Measurements from ENCODE around the gene EMX2. TPM values are rescaled to one million over a fixed set of nuclear protein-coding genes. Genes with fewer than 3 reads are reported as not detected.

Gene EMX2
- total RNA-seq, 1 experiment from 2014 or later: not detected

DNA sequence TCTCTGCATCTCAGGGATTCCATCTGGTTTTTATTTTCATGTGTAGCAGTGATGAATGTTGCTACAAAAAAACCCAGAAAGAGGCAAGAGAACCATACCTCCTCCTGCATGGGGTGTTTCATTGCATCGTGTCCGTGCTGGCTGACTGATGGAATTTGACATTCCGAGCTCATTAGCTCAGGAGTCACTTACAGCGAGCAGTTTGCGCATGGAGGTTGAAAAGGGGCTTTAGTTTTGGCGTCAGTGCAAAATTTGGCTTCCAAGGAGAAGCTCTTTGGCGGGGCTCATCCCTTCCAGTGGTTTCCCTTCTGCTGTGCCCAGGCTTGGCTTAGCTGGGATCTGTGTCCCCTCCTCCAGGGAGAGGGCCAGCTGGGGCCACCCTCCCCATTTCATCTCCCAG, 25.8 kb downstream of the EMX2 start:
- POLR2A ChIA-PET: no interaction called here
- no peak overlapping the region for H3K4me3 ChIP-seq (replicated peaks in 1 of 2; ENCODE audit: low read depth in 1 of 2, low read length in 2 of 2)
- RAD21 ChIA-PET (ENCODE audit: low non-redundant PET in 1 of 2, low total read pairs in 2 of 2, uncharacterized antibody in 2 of 2, unreplicated experiment in 2 of 2): no interaction called here
- intact Hi-C loops (cut with micrococcal nuclease): no loop called here
- H3K4me1 ChIP-seq (ENCODE audit: control insufficient read depth in 1 of 2, insufficient read depth in 2 of 2, low read length in 2 of 2): no peaks in the 10 kb centered on the region
- no peak overlapping the region for H2AFZ ChIP-seq (ENCODE audit: low read depth, low read length, poor library complexity, severe bottlenecking)
- TF ChIP-seq, protein P1, sequence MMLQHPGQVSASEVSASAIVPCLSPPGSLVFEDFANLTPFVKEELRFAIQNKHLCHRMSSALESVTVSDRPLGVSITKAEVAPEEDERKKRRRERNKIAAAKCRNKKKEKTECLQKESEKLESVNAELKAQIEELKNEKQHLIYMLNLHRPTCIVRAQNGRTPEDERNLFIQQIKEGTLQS (IDR thresholded peaks at IDR 0.05): no peak
- no peak for TF ChIP-seq POLR2AphosphoS5 (IDR thresholded peaks at IDR 0.05; ENCODE audit: low read depth, low read length)
- TF ChIP-seq, protein P2, sequence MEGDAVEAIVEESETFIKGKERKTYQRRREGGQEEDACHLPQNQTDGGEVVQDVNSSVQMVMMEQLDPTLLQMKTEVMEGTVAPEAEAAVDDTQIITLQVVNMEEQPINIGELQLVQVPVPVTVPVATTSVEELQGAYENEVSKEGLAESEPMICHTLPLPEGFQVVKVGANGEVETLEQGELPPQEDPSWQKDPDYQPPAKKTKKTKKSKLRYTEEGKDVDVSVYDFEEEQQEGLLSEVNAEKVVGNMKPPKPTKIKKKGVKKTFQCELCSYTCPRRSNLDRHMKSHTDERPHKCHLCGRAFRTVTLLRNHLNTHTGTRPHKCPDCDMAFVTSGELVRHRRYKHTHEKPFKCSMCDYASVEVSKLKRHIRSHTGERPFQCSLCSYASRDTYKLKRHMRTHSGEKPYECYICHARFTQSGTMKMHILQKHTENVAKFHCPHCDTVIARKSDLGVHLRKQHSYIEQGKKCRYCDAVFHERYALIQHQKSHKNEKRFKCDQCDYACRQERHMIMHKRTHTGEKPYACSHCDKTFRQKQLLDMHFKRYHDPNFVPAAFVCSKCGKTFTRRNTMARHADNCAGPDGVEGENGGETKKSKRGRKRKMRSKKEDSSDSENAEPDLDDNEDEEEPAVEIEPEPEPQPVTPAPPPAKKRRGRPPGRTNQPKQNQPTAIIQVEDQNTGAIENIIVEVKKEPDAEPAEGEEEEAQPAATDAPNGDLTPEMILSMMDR (IDR thresholded peaks at IDR 0.05 in 2 of 3, conservative IDR thresholded peaks at IDR 0.05 in 1 of 3; ENCODE audit: borderline replicate concordance in 1 of 3, insufficient read depth in 1 of 3, low read depth in 2 of 3, low read length in 2 of 3): no peak
- TF ChIP-seq FOSL1 (IDR thresholded peaks at IDR 0.05; ENCODE audit: low read depth): no peak
- TF ChIP-seq RAD21 (IDR thresholded peaks at IDR 0.05; ENCODE audit: low read depth): no peak
- no peak for TF ChIP-seq CBX3 (IDR thresholded peaks at IDR 0.05; ENCODE audit: low read depth)
- no peak for TF ChIP-seq POLR2A (IDR thresholded peaks at IDR 0.05; ENCODE audit: borderline replicate concordance, extremely low read depth, insufficient read depth, insufficient read length)
- TF ChIP-seq EZH2phosphoT487 (IDR thresholded peaks at IDR 0.05; ENCODE audit: borderline replicate concordance): no peak
- no peak for TF ChIP-seq EGR1 (IDR thresholded peaks at IDR 0.05; ENCODE audit: low read depth)
- TF ChIP-seq SIN3A (IDR thresholded peaks at IDR 0.05; ENCODE audit: low read depth): no peak
- TF ChIP-seq ZNF274 (IDR thresholded peaks at IDR 0.05; ENCODE audit: low read depth, low read length): no peak
- TF ChIP-seq, protein P3, sequence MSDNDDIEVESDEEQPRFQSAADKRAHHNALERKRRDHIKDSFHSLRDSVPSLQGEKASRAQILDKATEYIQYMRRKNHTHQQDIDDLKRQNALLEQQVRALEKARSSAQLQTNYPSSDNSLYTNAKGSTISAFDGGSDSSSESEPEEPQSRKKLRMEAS (IDR thresholded peaks at IDR 0.05): no peak
- no peak for TF ChIP-seq JUND (IDR thresholded peaks at IDR 0.05)
- TF ChIP-seq, protein P4, sequence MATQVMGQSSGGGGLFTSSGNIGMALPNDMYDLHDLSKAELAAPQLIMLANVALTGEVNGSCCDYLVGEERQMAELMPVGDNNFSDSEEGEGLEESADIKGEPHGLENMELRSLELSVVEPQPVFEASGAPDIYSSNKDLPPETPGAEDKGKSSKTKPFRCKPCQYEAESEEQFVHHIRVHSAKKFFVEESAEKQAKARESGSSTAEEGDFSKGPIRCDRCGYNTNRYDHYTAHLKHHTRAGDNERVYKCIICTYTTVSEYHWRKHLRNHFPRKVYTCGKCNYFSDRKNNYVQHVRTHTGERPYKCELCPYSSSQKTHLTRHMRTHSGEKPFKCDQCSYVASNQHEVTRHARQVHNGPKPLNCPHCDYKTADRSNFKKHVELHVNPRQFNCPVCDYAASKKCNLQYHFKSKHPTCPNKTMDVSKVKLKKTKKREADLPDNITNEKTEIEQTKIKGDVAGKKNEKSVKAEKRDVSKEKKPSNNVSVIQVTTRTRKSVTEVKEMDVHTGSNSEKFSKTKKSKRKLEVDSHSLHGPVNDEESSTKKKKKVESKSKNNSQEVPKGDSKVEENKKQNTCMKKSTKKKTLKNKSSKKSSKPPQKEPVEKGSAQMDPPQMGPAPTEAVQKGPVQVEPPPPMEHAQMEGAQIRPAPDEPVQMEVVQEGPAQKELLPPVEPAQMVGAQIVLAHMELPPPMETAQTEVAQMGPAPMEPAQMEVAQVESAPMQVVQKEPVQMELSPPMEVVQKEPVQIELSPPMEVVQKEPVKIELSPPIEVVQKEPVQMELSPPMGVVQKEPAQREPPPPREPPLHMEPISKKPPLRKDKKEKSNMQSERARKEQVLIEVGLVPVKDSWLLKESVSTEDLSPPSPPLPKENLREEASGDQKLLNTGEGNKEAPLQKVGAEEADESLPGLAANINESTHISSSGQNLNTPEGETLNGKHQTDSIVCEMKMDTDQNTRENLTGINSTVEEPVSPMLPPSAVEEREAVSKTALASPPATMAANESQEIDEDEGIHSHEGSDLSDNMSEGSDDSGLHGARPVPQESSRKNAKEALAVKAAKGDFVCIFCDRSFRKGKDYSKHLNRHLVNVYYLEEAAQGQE (IDR thresholded peaks at IDR 0.05; ENCODE audit: low read depth): no peak
- TF ChIP-seq, protein P5, sequence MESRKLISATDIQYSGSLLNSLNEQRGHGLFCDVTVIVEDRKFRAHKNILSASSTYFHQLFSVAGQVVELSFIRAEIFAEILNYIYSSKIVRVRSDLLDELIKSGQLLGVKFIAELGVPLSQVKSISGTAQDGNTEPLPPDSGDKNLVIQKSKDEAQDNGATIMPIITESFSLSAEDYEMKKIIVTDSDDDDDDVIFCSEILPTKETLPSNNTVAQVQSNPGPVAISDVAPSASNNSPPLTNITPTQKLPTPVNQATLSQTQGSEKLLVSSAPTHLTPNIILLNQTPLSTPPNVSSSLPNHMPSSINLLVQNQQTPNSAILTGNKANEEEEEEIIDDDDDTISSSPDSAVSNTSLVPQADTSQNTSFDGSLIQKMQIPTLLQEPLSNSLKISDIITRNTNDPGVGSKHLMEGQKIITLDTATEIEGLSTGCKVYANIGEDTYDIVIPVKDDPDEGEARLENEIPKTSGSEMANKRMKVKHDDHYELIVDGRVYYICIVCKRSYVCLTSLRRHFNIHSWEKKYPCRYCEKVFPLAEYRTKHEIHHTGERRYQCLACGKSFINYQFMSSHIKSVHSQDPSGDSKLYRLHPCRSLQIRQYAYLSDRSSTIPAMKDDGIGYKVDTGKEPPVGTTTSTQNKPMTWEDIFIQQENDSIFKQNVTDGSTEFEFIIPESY (IDR thresholded peaks at IDR 0.05; ENCODE audit: extremely low read depth, insufficient replicate concordance, low read length): no peak
- TF ChIP-seq CEBPB (IDR thresholded peaks at IDR 0.05; ENCODE audit: low read depth): no peak
- TF ChIP-seq SP1 (IDR thresholded peaks at IDR 0.05; ENCODE audit: low read depth): no peak
- no peak for TF ChIP-seq SRF (IDR thresholded peaks at IDR 0.05; ENCODE audit: low read depth)
- TF ChIP-seq ELF1 (IDR thresholded peaks at IDR 0.05; ENCODE audit: borderline replicate concordance, low read depth): no peak
- TF ChIP-seq TCF7L2 (IDR thresholded peaks at IDR 0.05; ENCODE audit: borderline replicate concordance, extremely low read depth, insufficient read depth, insufficient read length): no peak
- H3K27me3 ChIP-seq (ENCODE audit: insufficient read depth, low read length): peaks cover 84% of the 10 kb centered on the region
- H3K9me2 ChIP-seq (ENCODE audit: insufficient read depth): no peaks in the 10 kb centered on the region
- no peaks in the 10 kb centered on the region for H3K36me3 ChIP-seq (ENCODE audit: control insufficient read depth in 1 of 2, insufficient read depth in 2 of 2, low read length in 2 of 2)
- no peak overlapping the region for H3K4me2 ChIP-seq (ENCODE audit: low read length)
- CTCF ChIA-PET: no interaction called here
- ATAC-seq (no peak), DNase-seq (ENCODE audit: low read depth, low spot score) (no peak)
- H3K27ac ChIP-seq (ENCODE audit: low read depth, low read length): no peak overlapping the region
- no TSS peak for BruUV-seq (replicated peaks)
- H3K9me3 ChIP-seq (ENCODE audit: control insufficient read depth in 1 of 2, insufficient read depth in 1 of 2, low read depth in 1 of 2, low read length in 2 of 2): no peaks in the 10 kb centered on the region
- H3K79me2 ChIP-seq (ENCODE audit: insufficient read depth, low read length): no peaks in the 10 kb centered on the region
- H3K9ac ChIP-seq (ENCODE audit: low read length): no peak overlapping the region
- H4K20me1 ChIP-seq (ENCODE audit: insufficient read depth): no peaks in the 10 kb centered on the region
